RPMI7951 (cell line): Measurements from ENCODE around the gene OIT3. TPM values are rescaled to one million over a fixed set of nuclear protein-coding genes. Genes with fewer than 3 reads are reported as not detected.

Source experiments
- DNase-seq: peaks from one replicate; pipeline ENCODE4 v3.0.0-alpha.2; 2012; ENCODE audit warnings: low read depth
- total RNA-seq: library from RNA; depleted of rRNA; stranded (reverse); fragments of >200 nt; shearing (Covaris generic); gene quantifications from 2 replicates; pipeline ENCODE4 v1.2.3, GENCODE V29; 2014; rRNA removed

OIT3 gene
- total RNA-seq, result not detected in 2 replicates

- no peak for DNase-seq
These were observed at the start of gene OIT3 for GRCh38 chr10:72893136-72893798. OIT3 (plus strand) TSS chr10:72893739; CDS start chr10:72893799, 60 bp downstream.

- DNase-seq, result peak; percentile 75
These were observed 47.3 kb upstream of the OIT3 start for GRCh38 chr10:72846238-72846637.

GRCh38 chr10:72847681-72848080 is 45.9 kb upstream of the OIT3 start:
- DNase-seq, result peak; percentile 27

- no peak for DNase-seq
These were observed 42.7 kb upstream of the OIT3 start for GRCh38 chr10:72850861-72851260.

GRCh38 chr10:72851509-72851908 is 42.0 kb upstream of the OIT3 start:
- no peak for DNase-seq

- DNase-seq, result no peak
These were observed 41.0 kb upstream of the OIT3 start for GRCh38 chr10:72852508-72852907.

- DNase-seq, result no peak
These were observed 38.4 kb upstream of the OIT3 start for GRCh38 chr10:72855129-72855528.

- DNase-seq, result no peak
These were observed 37.7 kb upstream of the OIT3 start for GRCh38 chr10:72855790-72856189.

GRCh38 chr10:72858067-72858466 is 35.5 kb upstream of the OIT3 start:
- DNase-seq, result no peak

- no peak for DNase-seq
These were observed 30.6 kb upstream of the OIT3 start for GRCh38 chr10:72862957-72863356.

GRCh38 chr10:72875250-72876055 is 18.1 kb upstream of the OIT3 start:
- DNase-seq, result peak; percentile 13

- no peak for DNase-seq
These were observed 14.3 kb upstream of the OIT3 start for GRCh38 chr10:72879245-72879644.

GRCh38 chr10:72881291-72881690 is 12.2 kb upstream of the OIT3 start:
- no peak for DNase-seq

- no peak for DNase-seq
These were observed 9.7 kb upstream of the OIT3 start for GRCh38 chr10:72883861-72884260.

GRCh38 chr10:72885953-72886352 is 7.6 kb upstream of the OIT3 start:
- DNase-seq, result no peak

- DNase-seq, result no peak
These were observed 6.9 kb upstream of the OIT3 start for GRCh38 chr10:72886621-72887020.

- no peak for DNase-seq
These were observed 6.5 kb upstream of the OIT3 start for GRCh38 chr10:72887043-72887442.

GRCh38 chr10:72888151-72888638 is 5.3 kb upstream of the OIT3 start:
- DNase-seq, result no peak

- peak; percentile 9 for DNase-seq
These were observed 4.1 kb upstream of the OIT3 start for GRCh38 chr10:72889391-72889831.

GRCh38 chr10:72890086-72890485 is 3.5 kb upstream of the OIT3 start:
- DNase-seq, result no peak

- no peak for DNase-seq
These were observed 1.8 kb downstream of the OIT3 start for GRCh38 chr10:72895236-72895850.

- no peak for DNase-seq
These were observed 5.1 kb downstream of the OIT3 start for GRCh38 chr10:72898616-72899015.

- DNase-seq, result no peak
These were observed 6.0 kb downstream of the OIT3 start for GRCh38 chr10:72899545-72899944.
